NCI-H1694 treated with DMSO at 0.1 percent for 48 hours (cell line): ENCODE results near the gene GART.

Experiments
- DNase-seq: peaks from one replicate; lab custom pipeline; 2025; lab: John Stamatoyannopoulos, UW

GART gene

GRCh38 chr21:33461538-33462250, 80.2 kb downstream of the GART start:
- DNase-seq, result no peak

DNA sequence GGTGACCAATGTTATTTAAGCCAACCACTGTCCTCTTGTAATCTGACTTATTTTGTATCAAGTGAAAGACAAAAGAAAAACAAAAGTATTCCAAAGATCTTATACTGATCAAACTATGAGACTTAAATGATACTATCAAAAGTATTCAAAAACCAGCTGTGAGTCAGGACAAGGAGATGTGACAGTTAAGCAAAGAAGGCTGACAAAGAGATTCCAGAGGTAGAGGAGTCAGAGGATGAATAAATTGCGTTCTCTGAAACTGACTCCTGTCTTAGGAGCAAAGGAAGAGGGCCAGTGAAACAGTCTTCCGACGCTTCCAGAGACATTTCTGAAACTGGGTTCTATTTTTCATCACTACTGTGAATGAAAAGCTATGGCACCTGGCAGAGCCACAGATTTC, 83.1 kb downstream of the GART start:
- DNase-seq, result no peak

DNA sequence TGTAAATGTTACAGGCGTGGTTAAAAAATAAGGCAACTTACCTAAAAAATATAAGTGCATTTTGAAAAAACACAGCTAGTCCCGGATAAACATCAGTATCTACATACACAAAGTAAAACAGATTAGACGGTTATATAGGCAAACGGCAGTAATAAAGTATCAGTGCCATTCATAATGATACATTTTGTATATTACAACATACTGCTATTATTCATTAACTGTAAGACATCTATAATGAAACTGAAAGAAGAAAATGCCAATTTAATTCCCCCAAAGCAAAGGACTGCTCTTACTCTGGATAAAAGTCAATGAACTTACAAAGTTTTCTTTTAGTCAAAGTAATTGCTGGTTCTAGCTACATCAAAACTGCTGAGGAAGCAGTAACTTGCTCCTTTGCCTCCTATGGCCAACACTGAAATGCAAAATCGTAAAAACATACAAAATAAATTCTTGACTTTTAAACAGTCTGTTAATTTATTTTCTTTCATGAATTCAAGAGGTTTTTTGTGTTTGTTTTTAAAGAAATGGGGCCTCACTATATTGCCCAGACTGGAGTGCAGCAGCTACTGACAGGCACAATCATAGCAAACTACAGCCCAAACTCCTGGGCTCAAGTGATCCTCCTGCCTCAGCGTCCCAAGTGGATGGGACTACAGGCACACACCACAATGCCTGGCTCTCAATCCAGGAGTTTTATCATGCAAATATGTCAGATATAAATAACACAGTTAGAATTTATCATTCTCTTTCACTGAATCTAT, 86.1 kb downstream of the GART start:
- no peak for DNase-seq
